Hematopoietic multipotent progenitor cell treated with erythropoietin and hydrocortisone succinate and interleukin-3 and kit ligand, for 6 days (in vitro differentiated cells): ENCODE measurements around the gene KHNYN.
"Not testable (repeated sequence)": the region's sequence is repeated elsewhere in the genome, so short reads cannot be mapped to it uniquely, and the experiment has no call there.

Experiments
- DNase-seq: peaks from one replicate; pipeline ENCODE4 v3.0.0-alpha.2; 2015

KHNYN gene

GRCh38 chr14:24439257-24439656 lies 9.5 kb downstream of the KHNYN start:
- peak; percentile 3 for DNase-seq

GRCh38 chr14:24439830-24440605 lies 10.3 kb downstream of the KHNYN start:
- DNase-seq = no peak

- no peak for DNase-seq
Observed at GRCh38 chr14:24440606-24441399, 11.0 kb downstream of the KHNYN start.

GRCh38 chr14:24441485-24441884 lies 11.7 kb downstream of the KHNYN start:
- DNase-seq = no peak

GRCh38 chr14:24441904-24442239 lies 12.1 kb downstream of the KHNYN start:
- peak; percentile 49 for DNase-seq

- peak; percentile 100 for DNase-seq
Observed at GRCh38 chr14:24442240-24443052, 12.7 kb downstream of the KHNYN start, which contains the start of gene SDR39U1. Gene SDR39U1 (minus strand): TSS chr14:24442776. CDS start chr14:24442769, 7 bp downstream.

- DNase-seq = no peak
Observed at GRCh38 chr14:24443053-24443665, 13.4 kb downstream of the KHNYN start.

- not testable (repeated sequence) for DNase-seq
Observed at GRCh38 chr14:24450828-24451227, 21.1 kb downstream of the KHNYN start.

GRCh38 chr14:24456980-24457379 lies 27.2 kb downstream of the KHNYN start:
- peak; percentile 33 for DNase-seq

GRCh38 chr14:24458736-24459135 lies 29.0 kb downstream of the KHNYN start:
- DNase-seq = no peak

GRCh38 chr14:24459331-24459730 lies 29.6 kb downstream of the KHNYN start:
- DNase-seq = no peak

- no peak for DNase-seq
Observed at GRCh38 chr14:24461336-24461735, 31.6 kb downstream of the KHNYN start.

GRCh38 chr14:24463017-24463883 lies 33.5 kb downstream of the KHNYN start:
- no peak for DNase-seq

- no peak for DNase-seq
Observed at GRCh38 chr14:24463884-24464785, 34.4 kb downstream of the KHNYN start.

- DNase-seq = no peak
Observed at GRCh38 chr14:24465368-24465767, 35.6 kb downstream of the KHNYN start.

GRCh38 chr14:24465805-24466204 lies 36.1 kb downstream of the KHNYN start:
- DNase-seq = no peak

- DNase-seq = not testable (repeated sequence)
Observed at GRCh38 chr14:24470450-24470849, 40.7 kb downstream of the KHNYN start.

- DNase-seq = no peak
Observed at GRCh38 chr14:24473211-24473610, 43.5 kb downstream of the KHNYN start.

GRCh38 chr14:24475261-24475660 lies 45.5 kb downstream of the KHNYN start:
- DNase-seq = no peak

- not testable (repeated sequence) for DNase-seq
Observed at GRCh38 chr14:24479999-24480398, 50.2 kb downstream of the KHNYN start.
